ENCODE data around the gene CYB5D1.

The CYB5D1 gene

DNA sequence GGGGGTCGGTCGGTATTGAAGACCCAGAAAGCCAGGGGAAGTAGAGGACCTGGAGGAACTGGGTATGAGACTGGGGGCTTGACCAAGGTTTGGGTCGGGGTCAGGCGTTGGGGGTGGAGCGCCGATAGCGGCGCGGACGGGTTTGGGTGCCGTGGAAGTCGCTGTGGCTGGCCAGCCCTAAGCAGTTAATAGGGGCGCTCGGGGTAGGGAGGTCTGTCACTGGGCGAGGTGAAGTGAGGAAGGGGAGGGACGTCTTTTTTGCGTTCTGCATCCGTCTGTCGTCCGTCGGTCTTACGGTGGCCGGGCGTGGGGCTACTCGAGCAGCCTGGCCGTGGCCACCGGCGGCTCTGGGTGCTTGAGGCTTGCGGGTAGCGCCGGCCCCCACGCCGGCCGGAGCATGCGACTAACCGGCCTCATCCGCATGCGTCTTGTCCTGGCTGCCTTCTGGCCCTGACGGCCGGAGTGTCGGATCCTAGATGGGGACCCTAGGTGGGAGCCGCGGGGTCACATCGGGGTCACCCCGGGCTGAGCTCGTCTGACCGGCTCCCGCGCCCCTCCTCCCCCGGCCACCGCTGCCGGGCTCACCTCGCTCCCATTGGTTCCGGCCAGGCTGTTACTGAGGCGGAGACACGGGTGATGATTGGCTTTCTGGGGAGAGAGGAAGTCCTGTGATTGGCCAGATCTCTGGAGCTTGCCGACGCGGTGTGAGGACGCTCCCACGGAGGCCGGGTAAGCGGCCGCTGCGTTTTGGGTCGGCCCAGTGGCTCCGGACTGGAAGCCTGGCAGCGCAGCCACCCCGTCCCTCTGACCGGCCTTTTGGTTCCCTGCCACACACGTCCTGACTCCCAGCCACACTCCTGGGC lies 13.3 kb upstream of the CYB5D1 start:
- in situ Hi-C loops (cut with HindIII; ENCODE audit: low sequenced_read_pairs) = no loop called here

DNA sequence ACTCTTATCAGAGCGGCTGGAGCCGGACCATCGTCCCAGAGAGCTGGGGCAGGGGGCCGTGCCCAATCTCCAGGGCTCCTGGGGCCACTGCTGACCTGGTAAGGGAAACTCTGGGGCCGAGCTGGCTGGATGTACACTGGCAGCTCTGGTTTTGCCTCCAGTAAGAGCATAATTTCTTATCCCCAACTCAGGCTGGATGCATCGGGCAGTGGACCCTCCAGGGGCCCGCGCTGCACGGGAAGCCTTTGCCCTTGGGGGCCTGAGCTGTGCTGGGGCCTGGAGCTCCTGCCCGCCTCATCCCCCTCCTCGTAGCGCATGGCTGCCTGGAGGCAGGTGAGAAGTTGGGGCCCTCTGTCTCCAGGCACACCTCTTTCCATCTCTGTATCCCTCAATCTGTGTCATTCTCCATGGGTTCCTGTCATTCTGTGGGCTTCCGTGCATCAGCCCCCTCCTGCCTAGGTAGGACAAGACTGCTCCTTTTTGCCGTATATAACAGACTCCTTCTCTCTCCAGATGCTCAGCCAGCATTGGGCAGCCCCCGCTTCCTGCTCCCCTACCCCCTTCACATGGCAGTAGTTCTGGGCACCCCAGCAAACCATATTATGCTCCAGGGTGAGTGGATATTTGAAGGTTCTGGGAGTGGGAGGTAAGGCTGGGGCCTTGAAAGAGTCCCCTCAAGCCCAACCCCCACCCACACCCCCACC lies 12.3 kb upstream of the CYB5D1 start:
- in situ Hi-C loops (cut with HindIII; ENCODE audit: low sequenced_read_pairs) = no loop called here

DNA sequence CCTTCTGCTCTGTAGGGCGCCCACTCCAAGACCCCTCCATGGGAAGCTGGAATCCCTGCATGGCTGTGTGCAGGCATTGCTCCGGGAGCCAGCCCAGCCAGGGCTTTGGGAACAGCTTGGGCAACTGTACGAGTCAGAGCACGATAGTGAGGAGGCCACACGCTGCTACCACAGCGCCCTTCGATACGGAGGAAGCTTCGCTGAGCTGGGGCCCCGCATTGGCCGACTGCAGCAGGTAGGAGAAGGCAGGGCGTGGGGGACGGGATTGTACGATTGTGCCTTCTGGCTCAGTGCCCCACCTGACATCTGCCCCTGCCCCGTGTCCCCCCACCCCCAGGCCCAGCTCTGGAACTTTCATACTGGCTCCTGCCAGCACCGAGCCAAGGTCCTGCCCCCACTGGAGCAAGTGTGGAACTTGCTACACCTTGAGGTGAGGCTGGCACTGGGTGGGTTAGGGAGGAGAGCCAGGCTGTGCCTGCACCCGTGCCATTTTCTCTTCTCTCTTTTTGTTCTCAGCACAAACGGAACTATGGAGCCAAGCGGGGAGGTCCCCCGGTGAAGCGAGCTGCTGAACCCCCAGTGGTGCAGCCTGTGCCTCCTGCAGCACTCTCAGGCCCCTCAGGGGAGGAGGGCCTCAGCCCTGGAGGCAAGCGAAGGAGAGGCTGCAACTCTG lies 11.6 kb upstream of the CYB5D1 start:
- in situ Hi-C loops (cut with HindIII; ENCODE audit: low sequenced_read_pairs) = no loop called here

DNA sequence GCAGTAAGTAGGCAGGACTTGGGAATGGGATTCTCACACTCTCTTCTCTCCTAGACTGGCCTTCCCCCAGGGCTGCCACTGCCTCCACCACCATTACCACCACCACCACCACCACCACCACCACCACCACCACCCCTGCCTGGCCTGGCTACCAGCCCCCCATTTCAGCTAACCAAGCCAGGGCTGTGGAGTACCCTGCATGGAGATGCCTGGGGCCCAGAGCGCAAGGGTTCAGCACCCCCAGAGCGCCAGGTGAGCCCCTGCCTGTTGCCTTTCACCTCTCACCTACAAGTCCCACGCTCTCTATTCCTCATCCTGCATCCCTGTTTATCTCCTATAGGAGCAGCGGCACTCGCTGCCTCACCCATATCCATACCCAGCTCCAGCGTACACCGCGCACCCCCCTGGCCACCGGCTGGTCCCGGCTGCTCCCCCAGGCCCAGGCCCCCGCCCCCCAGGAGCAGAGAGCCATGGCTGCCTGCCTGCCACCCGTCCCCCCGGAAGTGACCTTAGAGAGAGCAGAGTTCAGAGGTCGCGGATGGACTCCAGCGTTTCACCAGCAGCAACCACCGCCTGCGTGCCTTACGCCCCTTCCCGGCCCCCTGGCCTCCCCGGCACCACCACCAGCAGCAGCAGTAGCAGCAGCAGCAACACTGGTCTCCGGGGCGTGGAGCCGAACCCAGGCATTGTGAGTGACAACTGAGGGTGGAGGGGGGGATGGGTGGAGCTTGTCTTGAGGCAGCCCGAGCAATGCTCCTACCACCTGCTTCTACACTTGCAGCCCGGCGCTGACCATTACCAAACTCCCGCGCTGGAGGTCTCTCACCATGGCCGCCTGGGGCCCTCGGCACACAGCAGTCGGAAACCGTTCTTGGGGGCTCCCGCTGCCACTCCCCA lies 10.8 kb upstream of the CYB5D1 start:
- in situ Hi-C loops (cut with HindIII; ENCODE audit: low sequenced_read_pairs) = no loop called here

DNA sequence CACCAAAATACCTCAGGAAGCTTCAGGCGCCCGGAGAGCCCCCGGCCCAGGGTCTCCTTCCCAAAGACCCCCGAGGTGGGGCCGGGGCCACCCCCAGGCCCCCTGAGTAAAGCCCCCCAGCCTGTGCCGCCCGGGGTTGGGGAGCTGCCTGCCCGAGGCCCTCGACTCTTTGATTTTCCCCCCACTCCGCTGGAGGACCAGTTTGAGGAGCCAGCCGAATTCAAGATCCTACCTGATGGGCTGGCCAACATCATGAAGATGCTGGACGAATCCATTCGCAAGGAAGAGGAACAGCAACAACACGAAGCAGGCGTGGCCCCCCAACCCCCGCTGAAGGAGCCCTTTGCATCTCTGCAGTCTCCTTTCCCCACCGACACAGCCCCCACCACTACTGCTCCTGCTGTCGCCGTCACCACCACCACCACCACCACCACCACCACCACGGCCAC lies 9.6 kb upstream of the CYB5D1 start:
- in situ Hi-C loops (cut with HindIII; ENCODE audit: low sequenced_read_pairs) = no loop called here

DNA sequence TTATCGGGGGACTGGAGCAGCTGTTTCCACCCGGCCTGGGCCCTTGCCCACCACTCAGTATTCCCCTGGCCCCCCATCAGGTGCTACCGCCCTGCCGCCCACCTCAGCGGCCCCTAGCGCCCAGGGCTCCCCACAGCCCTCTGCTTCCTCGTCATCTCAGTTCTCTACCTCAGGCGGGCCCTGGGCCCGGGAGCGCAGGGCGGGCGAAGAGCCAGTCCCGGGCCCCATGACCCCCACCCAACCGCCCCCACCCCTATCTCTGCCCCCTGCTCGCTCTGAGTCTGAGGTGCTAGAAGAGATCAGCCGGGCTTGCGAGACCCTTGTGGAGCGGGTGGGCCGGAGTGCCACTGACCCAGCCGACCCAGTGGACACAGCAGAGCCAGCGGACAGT lies 9.1 kb upstream of the CYB5D1 start:
- in situ Hi-C loops (cut with HindIII; ENCODE audit: low sequenced_read_pairs) = no loop called here

DNA sequence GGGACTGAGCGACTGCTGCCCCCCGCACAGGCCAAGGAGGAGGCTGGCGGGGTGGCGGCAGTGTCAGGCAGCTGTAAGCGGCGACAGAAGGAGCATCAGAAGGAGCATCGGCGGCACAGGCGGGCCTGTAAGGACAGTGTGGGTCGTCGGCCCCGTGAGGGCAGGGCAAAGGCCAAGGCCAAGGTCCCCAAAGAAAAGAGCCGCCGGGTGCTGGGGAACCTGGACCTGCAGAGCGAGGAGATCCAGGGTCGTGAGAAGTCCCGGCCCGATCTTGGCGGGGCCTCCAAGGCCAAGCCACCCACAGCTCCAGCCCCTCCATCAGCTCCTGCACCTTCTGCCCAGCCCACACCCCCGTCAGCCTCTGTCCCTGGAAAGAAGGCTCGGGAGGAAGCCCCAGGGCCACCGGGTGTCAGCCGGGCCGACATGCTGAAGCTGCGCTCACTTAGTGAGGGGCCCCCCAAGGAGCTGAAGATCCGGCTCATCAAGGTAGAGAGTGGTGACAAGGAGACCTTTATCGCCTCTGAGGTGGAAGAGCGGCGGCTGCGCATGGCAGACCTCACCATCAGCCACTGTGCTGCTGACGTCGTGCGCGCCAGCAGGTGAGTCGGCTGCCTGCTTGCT lies 8.6 kb upstream of the CYB5D1 start:
- in situ Hi-C loops (cut with HindIII; ENCODE audit: low sequenced_read_pairs) = no loop called here

DNA sequence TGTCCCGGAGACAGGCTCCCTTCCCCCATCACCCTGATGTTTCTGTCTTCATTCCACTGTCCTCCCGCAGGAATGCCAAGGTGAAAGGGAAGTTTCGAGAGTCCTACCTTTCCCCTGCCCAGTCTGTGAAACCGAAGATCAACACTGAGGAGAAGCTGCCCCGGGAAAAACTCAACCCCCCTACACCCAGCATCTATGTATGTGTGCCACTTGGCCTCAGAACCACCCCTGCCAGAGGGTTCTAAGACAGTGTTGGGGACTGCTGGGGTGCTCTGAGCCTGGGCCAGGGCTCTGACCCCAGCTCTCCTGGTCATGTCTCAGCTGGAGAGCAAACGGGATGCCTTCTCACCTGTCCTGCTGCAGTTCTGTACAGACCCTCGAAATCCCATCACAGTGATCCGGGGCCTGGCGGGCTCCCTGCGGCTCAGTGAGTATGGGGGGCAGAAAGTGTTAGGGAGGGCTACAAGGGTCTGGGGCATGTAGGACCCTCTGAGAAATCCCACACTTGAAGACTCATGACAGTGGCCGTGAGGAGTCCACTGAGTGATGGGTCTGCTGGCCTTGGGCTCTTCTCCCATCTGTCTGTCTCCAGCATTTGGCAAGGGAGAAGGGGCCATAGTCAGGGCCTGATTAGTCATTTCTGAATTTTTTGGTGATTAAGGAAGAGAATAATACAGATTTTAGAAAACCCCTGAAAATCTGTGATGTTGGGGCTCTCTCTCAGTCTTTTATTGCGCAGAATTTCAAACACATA lies 7.9 kb upstream of the CYB5D1 start:
- in situ Hi-C loops (cut with HindIII; ENCODE audit: low sequenced_read_pairs) = no loop called here

DNA sequence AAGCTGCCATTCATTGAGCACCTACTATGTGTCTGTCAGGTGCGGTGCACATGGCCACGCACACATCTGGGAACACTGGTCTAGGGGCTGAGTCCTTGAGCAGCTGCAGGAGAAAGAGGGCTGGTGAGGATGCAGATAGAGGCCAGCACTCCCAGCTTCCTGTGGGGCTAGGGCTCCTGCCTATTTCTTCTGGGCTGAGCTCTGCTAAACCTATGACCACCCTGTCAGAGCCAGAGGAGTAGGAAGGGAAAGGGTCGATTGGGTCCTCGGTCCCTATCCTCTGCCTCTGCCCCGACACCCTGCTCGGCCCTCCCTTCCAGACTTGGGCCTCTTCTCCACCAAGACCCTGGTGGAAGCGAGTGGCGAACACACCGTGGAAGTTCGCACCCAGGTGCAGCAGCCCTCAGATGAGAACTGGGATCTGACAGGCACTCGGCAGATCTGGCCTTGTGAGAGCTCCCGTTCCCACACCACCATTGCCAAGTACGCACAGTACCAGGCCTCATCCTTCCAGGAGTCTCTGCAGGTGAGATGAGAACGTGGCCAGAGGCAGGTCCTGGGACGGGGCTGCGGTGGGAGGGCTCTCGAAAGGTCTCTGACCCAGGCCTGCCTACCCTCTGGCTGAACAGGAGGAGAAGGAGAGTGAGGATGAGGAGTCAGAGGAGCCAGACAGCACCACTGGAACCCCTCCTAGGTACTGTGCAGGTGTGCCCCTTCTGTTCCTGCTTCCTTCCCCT lies 6.9 kb upstream of the CYB5D1 start:
- in situ Hi-C loops (cut with HindIII; ENCODE audit: low sequenced_read_pairs) = no loop called here

DNA sequence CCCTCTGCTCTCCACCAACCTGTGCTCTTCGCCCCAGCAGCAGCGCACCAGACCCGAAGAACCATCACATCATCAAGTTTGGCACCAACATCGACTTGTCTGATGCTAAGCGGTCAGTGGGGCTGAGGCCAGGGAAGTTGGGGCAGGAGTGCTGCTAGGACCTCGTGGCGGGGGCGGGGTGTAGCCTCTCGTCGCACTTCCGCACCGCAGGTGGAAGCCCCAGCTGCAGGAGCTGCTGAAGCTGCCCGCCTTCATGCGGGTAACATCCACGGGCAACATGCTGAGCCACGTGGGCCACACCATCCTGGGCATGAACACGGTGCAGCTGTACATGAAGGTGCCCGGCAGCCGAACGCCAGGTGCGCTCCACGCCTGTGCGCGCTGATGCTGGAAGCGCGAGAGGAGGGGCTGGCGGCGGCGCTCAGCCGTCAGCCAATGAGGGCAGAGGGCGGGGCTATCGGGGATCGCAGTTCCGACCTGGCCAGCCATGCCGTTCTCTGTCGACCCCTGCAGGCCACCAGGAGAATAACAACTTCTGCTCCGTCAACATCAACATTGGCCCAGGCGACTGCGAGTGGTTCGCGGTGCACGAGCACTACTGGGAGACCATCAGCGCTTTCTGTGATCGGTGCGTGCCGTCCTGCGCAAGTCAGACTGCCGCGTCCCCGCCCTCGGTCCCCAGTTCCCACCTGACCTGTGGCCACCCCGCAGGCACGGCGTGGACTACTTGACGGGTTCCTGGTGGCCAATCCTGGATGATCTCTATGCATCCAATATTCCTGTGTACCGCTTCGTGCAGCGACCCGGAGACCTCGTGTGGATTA lies 6.2 kb upstream of the CYB5D1 start:
- in situ Hi-C loops (cut with HindIII; ENCODE audit: low sequenced_read_pairs) = no loop called here

DNA sequence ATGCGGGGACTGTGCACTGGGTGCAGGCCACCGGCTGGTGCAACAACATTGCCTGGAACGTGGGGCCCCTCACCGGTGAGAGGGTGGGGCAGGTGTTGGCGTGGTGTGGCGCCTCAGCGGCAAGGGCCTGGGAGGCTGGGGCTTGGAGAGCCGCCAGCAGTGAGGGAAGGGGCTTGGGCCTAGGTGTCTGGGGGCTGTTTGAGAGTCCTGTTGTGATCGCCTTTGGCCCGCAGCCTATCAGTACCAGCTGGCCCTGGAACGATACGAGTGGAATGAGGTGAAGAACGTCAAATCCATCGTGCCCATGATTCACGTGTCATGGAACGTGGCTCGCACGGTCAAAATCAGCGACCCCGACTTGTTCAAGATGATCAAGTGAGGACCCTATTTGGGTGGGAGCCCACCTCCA lies 5.5 kb upstream of the CYB5D1 start:
- in situ Hi-C loops (cut with HindIII; ENCODE audit: low sequenced_read_pairs) = no loop called here

DNA sequence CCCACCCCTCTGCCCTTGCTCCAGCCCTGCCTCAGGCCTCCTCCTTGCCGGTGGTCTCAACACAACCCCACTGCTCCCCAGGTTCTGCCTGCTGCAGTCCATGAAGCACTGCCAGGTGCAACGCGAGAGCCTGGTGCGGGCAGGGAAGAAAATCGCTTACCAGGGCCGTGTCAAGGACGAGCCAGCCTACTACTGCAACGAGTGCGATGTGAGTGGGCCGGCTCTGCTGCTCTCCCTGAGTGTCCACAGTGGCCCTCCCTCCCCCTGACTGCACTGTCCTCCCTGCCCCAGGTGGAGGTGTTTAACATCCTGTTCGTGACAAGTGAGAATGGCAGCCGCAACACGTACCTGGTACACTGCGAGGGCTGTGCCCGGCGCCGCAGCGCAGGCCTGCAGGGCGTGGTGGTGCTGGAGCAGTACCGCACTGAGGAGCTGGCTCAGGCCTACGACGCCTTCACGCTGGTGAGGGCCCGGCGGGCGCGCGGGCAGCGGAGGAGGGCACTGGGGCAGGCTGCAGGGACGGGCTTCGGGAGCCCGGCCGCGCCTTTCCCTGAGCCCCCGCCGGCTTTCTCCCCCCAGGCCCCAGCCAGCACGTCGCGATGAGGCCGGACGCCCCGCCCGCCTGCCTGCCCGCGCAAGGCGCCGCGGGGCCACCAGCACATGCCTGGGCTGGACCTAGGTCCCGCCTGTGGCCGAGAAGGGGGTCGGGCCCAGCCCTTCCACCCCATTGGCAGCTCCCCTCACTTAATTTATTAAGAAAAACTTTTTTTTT lies 4.7 kb upstream of the CYB5D1 start:
- in situ Hi-C loops (cut with HindIII; ENCODE audit: low sequenced_read_pairs) = no loop called here

DNA sequence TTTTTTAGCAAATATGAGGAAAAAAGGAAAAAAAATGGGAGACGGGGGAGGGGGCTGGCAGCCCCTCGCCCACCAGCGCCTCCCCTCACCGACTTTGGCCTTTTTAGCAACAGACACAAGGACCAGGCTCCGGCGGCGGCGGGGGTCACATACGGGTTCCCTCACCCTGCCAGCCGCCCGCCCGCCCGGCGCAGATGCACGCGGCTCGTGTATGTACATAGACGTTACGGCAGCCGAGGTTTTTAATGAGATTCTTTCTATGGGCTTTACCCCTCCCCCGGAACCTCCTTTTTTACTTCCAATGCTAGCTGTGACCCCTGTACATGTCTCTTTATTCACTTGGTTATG lies 4.1 kb upstream of the CYB5D1 start:
- in situ Hi-C loops (cut with HindIII; ENCODE audit: low sequenced_read_pairs) = no loop called here

DNA sequence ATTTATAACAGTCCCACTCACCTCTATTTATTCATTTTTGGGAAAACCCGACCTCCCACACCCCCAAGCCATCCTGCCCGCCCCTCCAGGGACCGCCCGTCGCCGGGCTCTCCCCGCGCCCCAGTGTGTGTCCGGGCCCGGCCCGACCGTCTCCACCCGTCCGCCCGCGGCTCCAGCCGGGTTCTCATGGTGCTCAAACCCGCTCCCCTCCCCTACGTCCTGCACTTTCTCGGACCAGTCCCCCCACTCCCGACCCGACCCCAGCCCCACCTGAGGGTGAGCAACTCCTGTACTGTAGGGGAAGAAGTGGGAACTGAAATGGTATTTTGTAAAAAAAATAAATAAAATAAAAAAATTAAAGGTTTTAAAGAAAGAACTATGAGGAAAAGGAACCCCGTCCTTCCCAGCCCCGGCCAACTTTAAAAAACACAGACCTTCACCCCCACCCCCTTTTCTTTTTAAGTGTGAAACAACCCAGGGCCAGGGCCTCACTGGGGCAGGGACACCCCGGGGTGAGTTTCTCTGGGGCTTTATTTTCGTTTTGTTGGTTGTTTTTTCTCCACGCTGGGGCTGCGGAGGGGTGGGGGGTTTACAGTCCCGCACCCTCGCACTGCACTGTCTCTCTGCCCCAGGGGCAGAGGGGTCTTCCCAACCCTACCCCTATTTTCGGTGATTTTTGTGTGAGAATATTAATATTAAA lies 3.6 kb upstream of the CYB5D1 start:
- in situ Hi-C loops (cut with HindIII; ENCODE audit: low sequenced_read_pairs) = no loop called here

DNA sequence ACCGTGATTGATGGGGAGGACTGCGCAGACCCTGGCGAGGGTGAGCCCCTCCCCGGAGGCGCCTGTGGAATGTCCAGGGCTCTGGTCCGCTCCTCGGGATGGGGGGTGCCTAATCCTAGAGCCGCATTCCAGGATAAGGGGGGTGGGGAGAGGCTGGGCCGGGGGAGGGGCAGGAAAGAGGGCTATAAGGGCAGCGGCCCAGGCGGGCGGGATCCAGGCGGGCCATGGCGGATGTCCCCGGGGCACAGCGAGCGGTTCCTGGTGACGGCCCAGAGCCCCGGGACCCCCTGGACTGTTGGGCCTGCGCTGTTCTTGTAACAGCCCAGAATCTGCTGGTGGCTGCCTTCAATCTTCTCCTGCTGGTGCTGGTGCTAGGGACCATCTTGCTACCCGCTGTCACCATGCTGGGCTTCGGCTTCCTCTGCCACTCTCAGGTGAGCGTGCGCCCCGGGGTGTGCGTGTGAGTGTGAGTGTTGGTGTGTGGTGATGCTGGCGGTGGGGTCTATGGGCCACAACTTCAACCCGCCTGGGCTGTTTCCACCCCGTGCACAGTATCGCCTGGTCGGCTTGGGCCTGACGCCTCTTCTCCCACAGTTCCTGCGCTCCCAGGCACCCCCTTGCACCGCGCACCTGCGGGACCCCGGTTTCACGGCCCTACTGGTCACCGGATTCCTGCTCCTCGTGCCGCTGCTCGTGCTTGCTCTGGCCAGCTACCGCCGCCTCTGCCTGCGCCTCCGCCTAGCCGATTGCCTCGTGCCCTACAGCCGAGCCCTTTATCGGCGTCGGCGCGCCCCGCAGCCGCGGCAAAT lies 2.7 kb upstream of the CYB5D1 start, which contains the start of gene TMEM88:
Gene TMEM88 (plus strand): TSS at position 216 of the 809 bp plus-strand sequence. CDS start 9 bp downstream, at position 225.
- in situ Hi-C loops (cut with HindIII; ENCODE audit: low sequenced_read_pairs) = no loop called here

DNA sequence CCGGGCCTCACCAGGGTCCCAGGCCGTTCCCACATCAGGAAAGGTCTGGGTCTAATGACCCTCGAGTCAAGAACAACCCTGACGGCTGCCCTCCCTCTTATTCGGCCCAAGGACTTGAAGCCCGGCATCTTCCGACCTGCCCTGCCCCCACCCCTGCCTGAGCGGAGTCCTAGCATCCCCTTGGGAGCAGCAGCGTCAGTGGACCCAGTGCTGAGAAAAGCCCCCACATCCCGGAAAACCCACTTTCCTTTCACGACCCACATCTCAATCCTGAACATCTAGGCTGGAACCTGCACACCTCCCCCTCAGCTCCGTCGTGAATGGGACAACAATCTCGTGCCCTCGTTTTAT lies 2.2 kb upstream of the CYB5D1 start:
- in situ Hi-C loops (cut with HindIII; ENCODE audit: low sequenced_read_pairs) = no loop called here
